Hematopoietic multipotent progenitor cell treated with erythropoietin and hydrocortisone succinate and interleukin-3 and kit ligand, for 15 days (in vitro differentiated cells): ENCODE data around the gene TRPT1.

Experiments
- DNase-seq: peaks from one replicate; pipeline ENCODE4 v3.0.0-alpha.2; 2015; ENCODE audit warnings: low spot score

Gene TRPT1

DNA sequence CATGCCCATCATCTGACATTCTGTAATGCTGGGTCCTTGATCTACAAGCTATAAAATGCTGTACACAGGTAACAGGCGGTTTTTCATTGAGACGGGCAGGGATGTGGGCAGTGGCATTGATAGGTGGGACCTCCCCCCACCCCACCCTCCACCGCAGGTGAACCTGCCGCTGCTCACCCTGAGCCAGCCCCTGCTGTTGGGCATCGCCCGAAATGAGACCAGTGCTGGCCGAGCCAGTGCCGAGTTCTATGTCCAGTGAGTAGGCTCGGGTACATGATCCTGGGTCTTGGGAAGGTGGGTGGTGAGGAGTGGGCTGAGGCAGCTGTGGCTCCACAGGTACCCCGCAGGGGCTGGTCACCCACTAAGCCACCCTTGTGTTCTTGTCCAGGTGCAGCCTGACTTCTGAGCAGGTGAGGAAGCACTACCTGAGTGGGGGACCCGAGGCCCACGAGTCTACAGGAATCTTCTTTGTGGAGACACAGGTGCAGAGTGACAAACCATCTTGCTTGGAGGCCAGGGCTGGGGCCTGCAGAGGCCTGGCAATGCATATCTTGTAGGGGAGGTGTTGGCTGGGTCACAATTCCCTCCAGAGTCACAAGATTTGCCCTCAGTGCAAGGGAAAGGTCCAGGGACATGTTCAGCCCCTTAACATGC, 3.2 kb upstream of the TRPT1 start:
- DNase-seq, result no peak

GRCh38 chr11:64227405-64227956, 1.5 kb upstream of the TRPT1 start:
- DNase-seq, result no peak

DNA sequence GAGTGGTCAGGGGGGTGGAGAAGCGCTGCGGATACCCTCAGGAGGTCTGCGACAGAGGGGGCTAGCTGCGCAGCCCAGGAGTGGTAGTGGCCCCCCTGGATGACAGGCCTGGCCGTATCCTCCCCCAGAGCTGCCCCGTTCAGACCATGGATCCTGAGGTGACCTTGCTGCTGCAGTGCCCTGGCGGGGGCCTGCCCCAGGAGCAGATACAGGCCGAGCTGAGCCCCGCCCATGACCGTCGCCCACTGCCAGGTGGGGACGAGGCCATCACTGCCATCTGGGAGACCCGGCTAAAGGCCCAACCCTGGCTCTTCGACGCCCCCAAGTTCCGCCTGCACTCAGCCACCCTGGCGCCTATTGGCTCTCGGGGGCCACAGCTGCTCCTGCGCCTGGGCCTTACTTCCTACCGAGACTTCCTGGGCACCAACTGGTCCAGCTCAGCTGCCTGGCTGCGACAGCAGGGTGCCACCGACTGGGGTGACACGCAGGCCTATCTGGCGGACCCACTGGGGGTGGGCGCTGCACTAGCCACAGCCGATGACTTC, 593 bp upstream of the TRPT1 start:
- DNase-seq, result peak; percentile 44

DNA sequence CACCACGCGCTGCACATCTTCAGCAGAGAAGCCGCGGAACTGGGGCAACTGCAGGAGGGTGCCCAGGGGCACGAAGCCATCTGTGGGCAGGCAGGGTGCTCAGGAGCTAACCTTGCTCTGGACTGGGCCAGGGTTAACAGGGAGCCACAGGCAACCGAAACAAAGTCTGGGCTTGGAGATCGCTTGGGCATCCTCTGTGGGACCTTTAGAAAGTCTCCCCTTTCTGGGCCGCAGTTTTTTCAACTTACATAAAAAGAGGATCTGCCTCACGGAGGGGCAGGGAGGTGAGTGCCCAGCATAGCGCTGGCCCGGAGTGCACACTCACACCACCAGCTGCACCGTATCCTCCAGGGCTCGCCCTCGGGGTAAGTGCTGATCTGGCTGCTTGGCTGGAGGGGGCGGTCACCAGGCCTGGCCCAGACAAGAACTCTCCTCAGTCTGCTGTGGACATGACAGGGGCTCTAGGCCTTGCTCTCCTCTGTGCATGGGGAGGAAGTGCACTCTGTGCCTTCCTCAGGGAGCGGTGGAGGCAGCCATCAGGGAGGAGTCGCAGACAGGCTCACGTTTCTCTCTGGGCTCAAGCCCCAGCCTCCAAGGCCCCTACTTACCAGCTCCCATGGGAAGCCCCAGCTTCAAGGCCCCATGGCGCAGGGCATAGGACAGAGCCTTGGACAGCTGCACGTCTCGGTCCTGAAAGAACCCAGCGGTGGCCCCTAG, 937 bp downstream of the TRPT1 start:
- no peak for DNase-seq

GRCh38 chr11:64224151-64224890, 1.7 kb downstream of the TRPT1 start:
- no peak for DNase-seq

GRCh38 chr11:64223001-64223651, 2.9 kb downstream of the TRPT1 start:
- DNase-seq, result no peak

GRCh38 chr11:64222651-64223000, 3.4 kb downstream of the TRPT1 start:
- DNase-seq, result no peak

GRCh38 chr11:64220798-64221197, 5.2 kb downstream of the TRPT1 start:
- DNase-seq, result no peak

- DNase-seq, result no peak
Observed at GRCh38 chr11:64220271-64220670, 5.7 kb downstream of the TRPT1 start.

- DNase-seq, result no peak
Observed at GRCh38 chr11:64219755-64220154, 6.2 kb downstream of the TRPT1 start.

DNA sequence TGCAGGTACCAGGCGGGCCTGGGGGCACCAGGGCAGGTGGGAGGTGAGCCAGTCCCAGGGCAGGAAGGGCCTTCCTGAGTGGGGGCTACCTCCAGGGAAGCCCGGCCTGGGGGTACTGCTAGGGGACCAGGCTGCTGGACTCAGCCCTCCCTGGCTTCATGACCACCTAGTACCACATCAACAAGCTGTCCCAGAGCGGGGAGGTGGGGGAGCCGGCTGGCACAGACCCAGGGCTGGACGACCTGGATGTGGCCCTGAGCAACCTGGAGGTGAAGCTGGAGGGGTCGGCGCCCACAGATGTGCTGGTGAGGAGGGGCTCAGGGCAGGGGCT, 6.7 kb downstream of the TRPT1 start:
- DNase-seq, result no peak

- DNase-seq, result no peak
Observed at GRCh38 chr11:64218628-64219353, 7.2 kb downstream of the TRPT1 start.

DNA sequence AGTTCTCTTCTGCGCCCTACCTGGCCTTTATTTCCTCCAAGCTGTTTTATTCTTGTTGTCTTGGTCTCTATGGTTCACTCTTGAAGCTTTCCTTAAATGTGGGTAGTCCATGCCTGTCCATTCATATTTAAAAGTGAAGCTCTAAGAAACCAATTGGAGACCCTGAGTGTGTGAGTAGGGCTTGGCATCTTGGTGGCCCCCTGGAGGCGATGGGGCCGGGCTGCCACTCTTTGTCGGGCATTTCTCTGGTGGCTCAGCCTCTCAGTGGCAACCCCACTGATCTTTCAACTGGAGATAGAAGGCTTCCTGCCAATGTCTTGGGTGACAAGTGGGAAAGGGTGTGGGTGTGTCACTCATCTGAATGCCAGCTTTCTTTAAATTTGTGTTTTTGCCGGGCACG, 9.1 kb downstream of the TRPT1 start:
- DNase-seq, result no peak

GRCh38 chr11:64211181-64211872, 14.7 kb downstream of the TRPT1 start:
- no peak for DNase-seq

DNA sequence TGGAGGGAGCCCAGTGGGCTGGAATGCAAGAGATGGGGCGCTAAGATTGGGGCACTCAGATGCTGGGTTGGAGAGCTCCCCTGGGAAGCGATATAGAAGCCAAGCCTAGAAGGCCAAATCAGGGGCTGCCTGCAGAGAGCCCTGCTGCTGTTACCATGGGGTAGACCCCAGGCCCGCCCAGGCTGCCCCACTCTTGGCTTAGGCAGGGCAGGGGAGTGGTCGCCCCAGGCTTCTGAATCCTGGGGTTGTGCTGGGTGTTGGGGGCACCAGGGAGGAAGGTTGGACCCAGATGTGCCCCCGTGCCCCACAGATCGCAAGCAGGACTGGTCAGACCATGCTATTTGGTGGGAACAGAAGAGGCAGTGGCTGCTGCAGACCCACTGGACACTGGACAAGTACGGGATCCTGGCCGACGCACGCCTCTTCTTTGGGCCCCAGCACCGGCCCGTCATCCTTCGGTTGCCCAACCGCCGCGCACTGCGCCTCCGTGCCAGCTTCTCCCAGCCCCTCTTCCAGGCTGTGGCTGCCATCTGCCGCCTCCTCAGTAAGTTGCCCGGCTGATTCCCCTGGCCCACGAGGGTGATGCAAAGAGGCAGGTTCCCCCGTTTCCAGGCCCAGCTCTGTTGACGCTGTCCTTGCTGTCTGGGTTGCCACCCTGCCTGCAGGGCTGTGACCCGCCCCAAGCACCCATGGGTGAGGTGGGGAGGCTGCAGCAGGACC, 15.5 kb downstream of the TRPT1 start:
- no peak for DNase-seq

- DNase-seq, result no peak
Observed at GRCh38 chr11:64209563-64209843, 16.5 kb downstream of the TRPT1 start.

DNA sequence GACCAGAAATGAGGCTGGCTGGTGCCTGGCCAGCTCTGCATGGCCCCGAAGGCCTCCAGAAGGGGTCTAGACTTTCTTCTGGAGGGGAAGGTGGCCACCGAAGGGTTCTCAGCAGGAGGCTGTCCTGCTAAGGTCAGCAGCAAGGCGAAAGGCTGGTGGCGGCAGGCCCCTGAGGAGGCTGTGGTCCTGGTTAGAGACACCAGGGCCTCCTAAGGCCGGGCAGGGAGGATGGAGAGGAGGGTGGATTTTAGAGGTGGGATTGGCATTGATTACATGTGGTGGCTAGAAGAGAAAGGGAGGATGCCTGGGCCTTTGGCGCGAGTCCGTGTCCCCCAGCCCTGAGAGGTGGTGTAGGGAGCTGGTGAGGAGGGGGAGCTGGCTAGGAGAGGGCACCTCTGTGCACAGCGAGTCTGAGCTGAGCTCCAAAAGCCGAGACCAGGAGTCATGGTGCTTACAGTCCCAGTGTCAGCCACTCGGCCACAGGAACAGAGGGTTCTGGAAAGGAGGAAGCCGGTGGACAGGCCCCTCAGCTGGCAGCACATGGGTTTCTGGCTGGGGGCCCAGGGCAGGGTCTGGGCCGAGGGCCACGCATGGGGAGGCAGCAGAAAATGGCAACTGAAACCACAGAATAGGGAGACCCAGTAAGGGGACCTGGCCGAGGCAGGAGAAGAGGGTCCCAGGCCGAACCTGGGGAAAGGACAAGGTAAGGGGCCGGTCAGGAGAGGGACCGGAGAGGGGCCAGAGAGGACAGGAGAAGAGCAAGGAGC, 17.0 kb downstream of the TRPT1 start:
- DNase-seq, result no peak

- DNase-seq, result no peak
Observed at GRCh38 chr11:64208086-64208795, 17.7 kb downstream of the TRPT1 start.
